ENCODE data around the gene PODN. TPM values are rescaled to one million over a fixed set of nuclear protein-coding genes. Genes with fewer than 3 reads are reported as not detected.

PODN gene
- total RNA-seq, 3 donors from 2014 or later (not counting 1 experiment from before 2014, with no cell fraction given): 8.8 to 13.2 (median 11.2) TPM

GRCh38 chr1:53048960-53049573 is 12.9 kb upstream of the PODN start:
- TF ChIP-seq CTCF (IDR thresholded peaks at IDR 0.05): no peak
- H3K27me3 ChIP-seq (ENCODE audit: control insufficient read depth, insufficient read depth, low read length): no peaks in the 10 kb centered on the region
- intact Hi-C loops (cut with micrococcal nuclease): no loop called here
- H3K4me3 ChIP-seq (ENCODE audit: low read length): no peak overlapping the region
- H3K4me1 ChIP-seq (ENCODE audit: control insufficient read depth, insufficient read depth, low read length): no peaks in the 10 kb centered on the region
- 98% methylated on average over 3 of the region's 3 CpGs for WGBS (ENCODE audit: insufficient coverage)
- Mint-ChIP-seq H3K27me3 (ENCODE audit: low read depth in 2 of 2) (no peaks in the 10 kb centered on the region), H3K36me3 (peaks cover 22% of the 10 kb centered on the region), H3K4me1 (peaks cover 6 to 17% of the 10 kb centered on the region in 2 donors), H3K9me3 (no peaks in the 10 kb centered on the region), H3K27ac (no peak overlapping the region), H3K4me3 (no peak overlapping the region)
- H3K9me3 ChIP-seq (ENCODE audit: control insufficient read depth, insufficient read depth, low read length): no peaks in the 10 kb centered on the region
- no peak overlapping the region for H3K27ac ChIP-seq (ENCODE audit: low read length)
- peaks cover 54% of the 10 kb centered on the region for H3K36me3 ChIP-seq (ENCODE audit: control insufficient read depth, insufficient read depth, low read length)
- no peak for DNase-seq
- ATAC-seq: no peak

GRCh38 chr1:53049574-53049967 is 12.4 kb upstream of the PODN start:
- no peak for TF ChIP-seq CTCF (IDR thresholded peaks at IDR 0.05)
- Mint-ChIP-seq H3K4me3 (no peak overlapping the region), H3K27me3 (ENCODE audit: low read depth in 2 of 2) (no peaks in the 10 kb centered on the region), H3K36me3 (peaks cover 22% of the 10 kb centered on the region), H3K4me1 (peaks cover 6 to 17% of the 10 kb centered on the region in 2 donors), H3K9me3 (no peaks in the 10 kb centered on the region), H3K27ac (no peak overlapping the region)
- Histone ChIP-seq H3K4me1 (ENCODE audit: control insufficient read depth, insufficient read depth, low read length) (no peaks in the 10 kb centered on the region), H3K4me3 (ENCODE audit: low read length) (no peak overlapping the region), H3K27ac (ENCODE audit: low read length) (no peak overlapping the region), H3K36me3 (ENCODE audit: control insufficient read depth, insufficient read depth, low read length) (peaks cover 54% of the 10 kb centered on the region), H3K9me3 (ENCODE audit: control insufficient read depth, insufficient read depth, low read length) (no peaks in the 10 kb centered on the region), H3K27me3 (ENCODE audit: control insufficient read depth, insufficient read depth, low read length) (no peaks in the 10 kb centered on the region)
- DNase-seq (no peak), ATAC-seq (no peak)
- WGBS (ENCODE audit: insufficient coverage): 93% methylated on average over 3 of the region's 3 CpGs
- intact Hi-C loops (cut with micrococcal nuclease): no loop called here

- peaks cover 22% of the 10 kb centered on the region for H3K36me3 Mint-ChIP-seq
- Histone ChIP-seq H3K27me3 (ENCODE audit: control insufficient read depth, insufficient read depth, low read length) (no peaks in the 10 kb centered on the region), H3K36me3 (ENCODE audit: control insufficient read depth, insufficient read depth, low read length) (peaks cover 54% of the 10 kb centered on the region), H3K4me3 (ENCODE audit: low read length) (no peak overlapping the region), H3K27ac (ENCODE audit: low read length) (no peak overlapping the region), H3K4me1 (ENCODE audit: control insufficient read depth, insufficient read depth, low read length) (no peaks in the 10 kb centered on the region), H3K9me3 (ENCODE audit: control insufficient read depth, insufficient read depth, low read length) (no peaks in the 10 kb centered on the region)
- no peak overlapping the region for H3K27ac Mint-ChIP-seq
- no peak for DNase-seq
- no peak for ATAC-seq
- 100% methylated on average over 1 of the region's 2 CpGs for WGBS (ENCODE audit: insufficient coverage)
- no peak overlapping the region for H3K4me3 Mint-ChIP-seq
- peaks cover 6 to 17% of the 10 kb centered on the region in 2 donors for H3K4me1 Mint-ChIP-seq
- intact Hi-C loops (cut with micrococcal nuclease): no loop called here
- H3K27me3 Mint-ChIP-seq (ENCODE audit: low read depth in 2 of 2): no peaks in the 10 kb centered on the region
- no peaks in the 10 kb centered on the region for H3K9me3 Mint-ChIP-seq
- no peak for TF ChIP-seq CTCF (IDR thresholded peaks at IDR 0.05)
Observed at GRCh38 chr1:53050310-53050709, 11.7 kb upstream of the PODN start.

GRCh38 chr1:53051676-53052075 is 10.3 kb upstream of the PODN start:
- Histone ChIP-seq H3K4me1 (ENCODE audit: control insufficient read depth, insufficient read depth, low read length) (no peaks in the 10 kb centered on the region), H3K9me3 (ENCODE audit: control insufficient read depth, insufficient read depth, low read length) (no peaks in the 10 kb centered on the region), H3K27ac (ENCODE audit: low read length) (no peak overlapping the region), H3K36me3 (ENCODE audit: control insufficient read depth, insufficient read depth, low read length) (peaks cover 52% of the 10 kb centered on the region), H3K4me3 (ENCODE audit: low read length) (no peak overlapping the region), H3K27me3 (ENCODE audit: control insufficient read depth, insufficient read depth, low read length) (no peaks in the 10 kb centered on the region)
- Mint-ChIP-seq H3K4me1 (peaks cover 6 to 11% of the 10 kb centered on the region in 2 donors), H3K27me3 (ENCODE audit: low read depth in 2 of 2) (no peaks in the 10 kb centered on the region), H3K9me3 (no peaks in the 10 kb centered on the region), H3K27ac (no peak overlapping the region), H3K4me3 (no peak overlapping the region), H3K36me3 (peaks cover 22% of the 10 kb centered on the region)
- no peak for ATAC-seq
- intact Hi-C loops (cut with micrococcal nuclease): no loop called here
- no peak for TF ChIP-seq CTCF (IDR thresholded peaks at IDR 0.05)
- DNase-seq: no peak
- 82% methylated on average over 1 of the region's 1 CpG for WGBS (ENCODE audit: insufficient coverage)

All from natural killer cell (primary cell).